HL-60 (cell line): Measurements from ENCODE around the gene NPHP4.

Experiments used
- DNase-seq, 2 experiments: peaks; one replicate each; pipeline ENCODE4 v3.0.0-alpha.2; 2010 to 2020; ENCODE audit warnings: low read depth in 1 of 2, low spot score in 1 of 2
- H3K27ac ChIP-seq: fragments of 250-450 bp; sonication (Bioruptor Pico); replicated peaks from 2 replicates; pipeline ENCODE4 v1.5.1; 2020; ENCODE audit warnings: mild to moderate bottlenecking, moderate library complexity
- H3K27me3 ChIP-seq: fragments of 250-450 bp; sonication (Bioruptor Pico); 2 replicates; pipeline ENCODE4 v1.5.1; 2021; ENCODE audit warnings: mild to moderate bottlenecking, moderate library complexity; ENCODE audit not compliant: insufficient read depth, poor library complexity, severe bottlenecking
- H3K4me3 ChIP-seq: replicated peaks from 2 replicates; pipeline ENCODE4 v1.5.1; 2011; ENCODE audit warnings: mild to moderate bottlenecking, control low read depth, low read length; ENCODE audit not compliant: insufficient read depth
- CTCF ChIP-seq: IDR thresholded peaks from one replicate; pipeline ENCODE4 v1.5.1; 2011; ENCODE audit warnings: low read length, control low read depth, inconsistent platforms; ENCODE audit not compliant: insufficient read depth
- GABPA ChIP-seq: IDR thresholded peaks from 2 replicates; pipeline ENCODE4 v1.6.1; 2012; ENCODE audit warnings: low read depth
- POLR2AphosphoS5 ChIP-seq: IDR thresholded peaks from 2 replicates; pipeline ENCODE4 v1.6.1; 2012; ENCODE audit warnings: low read depth
- REST ChIP-seq: IDR thresholded peaks from 2 replicates; pipeline ENCODE4 v1.6.1; 2012; ENCODE audit warnings: low read depth; ENCODE audit not compliant: insufficient replicate concordance
- SPI1 ChIP-seq: IDR thresholded peaks from 2 replicates; pipeline ENCODE4 v1.6.1; 2012; ENCODE audit warnings: low read depth, mild to moderate bottlenecking, borderline replicate concordance

The NPHP4 gene

GRCh38 chr1:5826601-5827000 is 165.6 kb downstream of the NPHP4 start:
- H3K27ac ChIP-seq, result no peak overlapping the region
- peaks cover 4% of the 10 kb centered on the region for H3K27me3 ChIP-seq
- TF ChIP-seq CTCF, result no peak
- no peak for TF ChIP-seq SPI1
- no peak for TF ChIP-seq REST
- no peak for TF ChIP-seq GABPA
- TF ChIP-seq POLR2AphosphoS5, result no peak
- no peak overlapping the region for H3K4me3 ChIP-seq
- DNase-seq, result no peak

- Histone ChIP-seq H3K4me3 (no peak overlapping the region), H3K27me3 (peaks cover 4% of the 10 kb centered on the region), H3K27ac (no peak overlapping the region)
- TF ChIP-seq REST, result no peak
- no peak for TF ChIP-seq SPI1
- TF ChIP-seq CTCF, result no peak
- TF ChIP-seq POLR2AphosphoS5, result no peak
- no peak for TF ChIP-seq GABPA
- DNase-seq, result no peak
Observed at GRCh38 chr1:5822726-5823125, 169.5 kb downstream of the NPHP4 start.

GRCh38 chr1:5822266-5822665 is 170.0 kb downstream of the NPHP4 start:
- Histone ChIP-seq H3K27ac (no peak overlapping the region), H3K27me3 (peaks cover 4% of the 10 kb centered on the region), H3K4me3 (no peak overlapping the region)
- DNase-seq, result no peak
- TF ChIP-seq POLR2AphosphoS5, result no peak
- TF ChIP-seq CTCF, result no peak
- no peak for TF ChIP-seq SPI1
- TF ChIP-seq GABPA, result no peak
- no peak for TF ChIP-seq REST
